ENCODE measurements around the gene ROR1. TPM values are rescaled to one million over a fixed set of nuclear protein-coding genes. Genes with fewer than 3 reads are reported as not detected.

The ROR1 gene
- total RNA-seq, 1 experiment from 2014 or later = 56.3 TPM

- TF ChIP-seq, protein P1, sequence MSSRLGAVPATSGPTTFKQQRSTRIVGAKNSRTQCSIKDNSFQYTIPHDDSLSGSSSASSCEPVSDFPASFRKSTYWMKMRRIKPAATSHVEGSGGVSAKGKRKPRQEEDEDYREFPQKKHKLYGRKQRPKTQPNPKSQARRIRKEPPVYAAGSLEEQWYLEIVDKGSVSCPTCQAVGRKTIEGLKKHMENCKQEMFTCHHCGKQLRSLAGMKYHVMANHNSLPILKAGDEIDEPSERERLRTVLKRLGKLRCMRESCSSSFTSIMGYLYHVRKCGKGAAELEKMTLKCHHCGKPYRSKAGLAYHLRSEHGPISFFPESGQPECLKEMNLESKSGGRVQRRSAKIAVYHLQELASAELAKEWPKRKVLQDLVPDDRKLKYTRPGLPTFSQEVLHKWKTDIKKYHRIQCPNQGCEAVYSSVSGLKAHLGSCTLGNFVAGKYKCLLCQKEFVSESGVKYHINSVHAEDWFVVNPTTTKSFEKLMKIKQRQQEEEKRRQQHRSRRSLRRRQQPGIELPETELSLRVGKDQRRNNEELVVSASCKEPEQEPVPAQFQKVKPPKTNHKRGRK (CRISPR knock-in tag; IDR thresholded peaks at IDR 0.05; ENCODE audit: borderline replicate concordance) = no peak
- TF ChIP-seq CREB1 (CRISPR knock-in tag; IDR thresholded peaks at IDR 0.05) (no peak), E2F5 (CRISPR knock-in tag; IDR thresholded peaks at IDR 0.05) (no peak), HMGA2 (CRISPR knock-in tag; IDR thresholded peaks at IDR 0.05) (no peak)
- TF ChIP-seq, protein P2, sequence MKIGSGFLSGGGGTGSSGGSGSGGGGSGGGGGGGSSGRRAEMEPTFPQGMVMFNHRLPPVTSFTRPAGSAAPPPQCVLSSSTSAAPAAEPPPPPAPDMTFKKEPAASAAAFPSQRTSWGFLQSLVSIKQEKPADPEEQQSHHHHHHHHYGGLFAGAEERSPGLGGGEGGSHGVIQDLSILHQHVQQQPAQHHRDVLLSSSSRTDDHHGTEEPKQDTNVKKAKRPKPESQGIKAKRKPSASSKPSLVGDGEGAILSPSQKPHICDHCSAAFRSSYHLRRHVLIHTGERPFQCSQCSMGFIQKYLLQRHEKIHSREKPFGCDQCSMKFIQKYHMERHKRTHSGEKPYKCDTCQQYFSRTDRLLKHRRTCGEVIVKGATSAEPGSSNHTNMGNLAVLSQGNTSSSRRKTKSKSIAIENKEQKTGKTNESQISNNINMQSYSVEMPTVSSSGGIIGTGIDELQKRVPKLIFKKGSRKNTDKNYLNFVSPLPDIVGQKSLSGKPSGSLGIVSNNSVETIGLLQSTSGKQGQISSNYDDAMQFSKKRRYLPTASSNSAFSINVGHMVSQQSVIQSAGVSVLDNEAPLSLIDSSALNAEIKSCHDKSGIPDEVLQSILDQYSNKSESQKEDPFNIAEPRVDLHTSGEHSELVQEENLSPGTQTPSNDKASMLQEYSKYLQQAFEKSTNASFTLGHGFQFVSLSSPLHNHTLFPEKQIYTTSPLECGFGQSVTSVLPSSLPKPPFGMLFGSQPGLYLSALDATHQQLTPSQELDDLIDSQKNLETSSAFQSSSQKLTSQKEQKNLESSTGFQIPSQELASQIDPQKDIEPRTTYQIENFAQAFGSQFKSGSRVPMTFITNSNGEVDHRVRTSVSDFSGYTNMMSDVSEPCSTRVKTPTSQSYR (CRISPR knock-in tag; IDR thresholded peaks at IDR 0.05) = no peak
- TF ChIP-seq, protein P3, sequence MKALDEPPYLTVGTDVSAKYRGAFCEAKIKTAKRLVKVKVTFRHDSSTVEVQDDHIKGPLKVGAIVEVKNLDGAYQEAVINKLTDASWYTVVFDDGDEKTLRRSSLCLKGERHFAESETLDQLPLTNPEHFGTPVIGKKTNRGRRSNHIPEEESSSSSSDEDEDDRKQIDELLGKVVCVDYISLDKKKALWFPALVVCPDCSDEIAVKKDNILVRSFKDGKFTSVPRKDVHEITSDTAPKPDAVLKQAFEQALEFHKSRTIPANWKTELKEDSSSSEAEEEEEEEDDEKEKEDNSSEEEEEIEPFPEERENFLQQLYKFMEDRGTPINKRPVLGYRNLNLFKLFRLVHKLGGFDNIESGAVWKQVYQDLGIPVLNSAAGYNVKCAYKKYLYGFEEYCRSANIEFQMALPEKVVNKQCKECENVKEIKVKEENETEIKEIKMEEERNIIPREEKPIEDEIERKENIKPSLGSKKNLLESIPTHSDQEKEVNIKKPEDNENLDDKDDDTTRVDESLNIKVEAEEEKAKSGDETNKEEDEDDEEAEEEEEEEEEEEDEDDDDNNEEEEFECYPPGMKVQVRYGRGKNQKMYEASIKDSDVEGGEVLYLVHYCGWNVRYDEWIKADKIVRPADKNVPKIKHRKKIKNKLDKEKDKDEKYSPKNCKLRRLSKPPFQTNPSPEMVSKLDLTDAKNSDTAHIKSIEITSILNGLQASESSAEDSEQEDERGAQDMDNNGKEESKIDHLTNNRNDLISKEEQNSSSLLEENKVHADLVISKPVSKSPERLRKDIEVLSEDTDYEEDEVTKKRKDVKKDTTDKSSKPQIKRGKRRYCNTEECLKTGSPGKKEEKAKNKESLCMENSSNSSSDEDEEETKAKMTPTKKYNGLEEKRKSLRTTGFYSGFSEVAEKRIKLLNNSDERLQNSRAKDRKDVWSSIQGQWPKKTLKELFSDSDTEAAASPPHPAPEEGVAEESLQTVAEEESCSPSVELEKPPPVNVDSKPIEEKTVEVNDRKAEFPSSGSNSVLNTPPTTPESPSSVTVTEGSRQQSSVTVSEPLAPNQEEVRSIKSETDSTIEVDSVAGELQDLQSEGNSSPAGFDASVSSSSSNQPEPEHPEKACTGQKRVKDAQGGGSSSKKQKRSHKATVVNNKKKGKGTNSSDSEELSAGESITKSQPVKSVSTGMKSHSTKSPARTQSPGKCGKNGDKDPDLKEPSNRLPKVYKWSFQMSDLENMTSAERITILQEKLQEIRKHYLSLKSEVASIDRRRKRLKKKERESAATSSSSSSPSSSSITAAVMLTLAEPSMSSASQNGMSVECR (CRISPR knock-in tag; IDR thresholded peaks at IDR 0.05; ENCODE audit: borderline replicate concordance) = no peak
These were observed 21.6 kb upstream of the ROR1 start (continued) for GRCh38 chr1:63752176-63752575.

DNA sequence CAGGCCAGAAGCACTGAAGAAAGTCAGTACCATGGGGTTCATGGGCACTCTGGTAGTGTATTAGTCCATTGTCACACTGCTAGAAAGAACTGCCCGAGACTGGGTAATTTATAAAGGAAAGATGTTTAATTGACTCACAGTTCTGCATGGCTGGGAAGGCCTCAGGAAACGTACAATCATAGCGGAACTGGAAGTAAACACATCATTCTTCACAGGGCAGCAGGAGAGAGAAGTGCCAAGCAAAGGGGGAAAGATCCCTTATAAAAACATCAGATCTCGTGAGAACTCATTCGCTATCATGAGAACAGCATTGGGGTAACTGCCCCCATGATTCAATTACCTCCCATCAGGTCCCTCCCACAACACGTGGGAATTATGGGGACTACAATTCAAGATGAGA, 20.2 kb upstream of the ROR1 start:
- CTCF ChIA-PET = interaction anchor here (1.3 kb wide), 1 partner anchor 62 kb away, joined by 4 read pairs; no protein-coding TSS in a partner anchor
- H3K4me3 Mint-ChIP-seq = no peak overlapping the region
- POLR2A ChIA-PET = no interaction called here
- H3K4me1 Mint-ChIP-seq = peaks cover 10% of the 10 kb centered on the region
- H3K9me3 Mint-ChIP-seq = no peaks in the 10 kb centered on the region
- no peaks in the 10 kb centered on the region for H3K27me3 Mint-ChIP-seq (ENCODE audit: low read depth)
- DNase-seq (ENCODE audit: low spot score) = no peak
- H3K36me3 Mint-ChIP-seq = no peaks in the 10 kb centered on the region
- TF ChIP-seq ZBTB21 (CRISPR knock-in tag; IDR thresholded peaks at IDR 0.05; ENCODE audit: borderline replicate concordance) (no peak), CDX4 (CRISPR knock-in tag; IDR thresholded peaks at IDR 0.05; ENCODE audit: borderline replicate concordance) (no peak), ZNF532 (CRISPR knock-in tag; IDR thresholded peaks at IDR 0.05; ENCODE audit: borderline replicate concordance) (no peak), JUN (CRISPR knock-in tag; IDR thresholded peaks at IDR 0.05) (no peak), E2F5 (CRISPR knock-in tag; IDR thresholded peaks at IDR 0.05) (no peak)
- TF ChIP-seq, protein P2 (CRISPR knock-in tag; IDR thresholded peaks at IDR 0.05) = no peak
- H3K27ac Mint-ChIP-seq = no peak overlapping the region
- no peak for ATAC-seq
